ENCODE results near the gene KAZN.

Gene KAZN

DNA sequence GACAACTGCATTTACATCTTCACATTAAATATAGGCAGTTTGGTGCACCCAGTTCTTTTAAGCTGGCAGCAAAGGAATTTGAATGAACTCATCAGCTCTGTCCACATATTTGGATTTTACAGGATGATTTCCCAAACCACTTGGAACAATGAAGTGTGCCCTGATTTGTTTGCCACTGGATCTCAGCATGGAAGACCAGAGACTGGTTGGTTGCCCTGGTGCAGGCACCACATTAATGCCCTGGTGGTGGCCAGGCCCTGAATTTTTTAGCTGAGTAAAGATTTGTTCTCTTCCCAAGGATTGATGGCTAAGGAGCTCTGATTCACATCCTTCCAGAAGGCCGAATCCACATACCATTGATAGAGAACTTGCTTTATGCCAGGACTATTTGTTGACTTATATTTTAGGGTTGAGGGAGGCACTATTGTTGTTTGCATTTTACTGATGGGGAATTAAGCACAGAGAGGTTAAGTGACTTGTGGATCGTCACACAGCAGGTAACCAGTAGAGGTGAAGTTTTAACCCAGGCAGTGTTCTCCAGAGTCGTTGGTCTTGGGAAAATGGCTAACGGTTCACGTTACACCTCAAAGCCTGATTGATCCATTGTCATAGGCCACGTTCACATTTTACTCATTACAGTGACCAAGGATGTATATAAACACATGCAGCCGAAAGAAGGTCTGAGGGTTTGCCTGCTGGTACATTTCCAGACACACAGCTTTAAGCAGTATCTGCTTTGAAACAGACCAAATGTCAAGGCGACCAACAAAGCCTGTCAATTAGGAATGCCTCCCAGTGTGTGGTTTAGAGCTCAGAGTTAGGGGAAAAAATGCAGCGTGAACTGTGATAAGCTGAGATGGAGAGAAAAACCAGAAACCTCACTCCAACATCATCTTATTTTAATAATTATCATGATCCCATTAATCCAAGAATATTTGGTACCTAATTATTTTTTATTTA lies 50.7 kb downstream of the KAZN start:
- no peak for DNase-seq

DNA sequence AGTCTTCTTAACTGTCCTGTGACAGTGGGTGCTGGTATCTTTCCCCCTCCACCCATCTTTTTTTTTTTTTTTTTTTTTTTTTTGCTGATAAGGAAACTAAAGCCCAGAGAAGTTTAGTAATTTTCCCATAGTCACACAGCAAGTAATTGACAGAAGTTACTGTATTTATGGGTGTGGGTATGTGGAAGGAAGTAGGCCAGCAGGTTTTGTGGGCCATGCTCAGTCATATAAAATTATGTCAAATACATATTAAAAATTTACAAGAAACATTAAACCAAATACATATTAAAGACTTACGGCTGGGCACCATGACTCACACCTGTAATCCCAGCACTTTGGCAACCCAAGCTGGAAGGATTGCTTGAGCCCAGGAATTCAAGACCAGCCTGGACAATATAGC lies 51.5 kb downstream of the KAZN start:
- no peak for DNase-seq

DNA sequence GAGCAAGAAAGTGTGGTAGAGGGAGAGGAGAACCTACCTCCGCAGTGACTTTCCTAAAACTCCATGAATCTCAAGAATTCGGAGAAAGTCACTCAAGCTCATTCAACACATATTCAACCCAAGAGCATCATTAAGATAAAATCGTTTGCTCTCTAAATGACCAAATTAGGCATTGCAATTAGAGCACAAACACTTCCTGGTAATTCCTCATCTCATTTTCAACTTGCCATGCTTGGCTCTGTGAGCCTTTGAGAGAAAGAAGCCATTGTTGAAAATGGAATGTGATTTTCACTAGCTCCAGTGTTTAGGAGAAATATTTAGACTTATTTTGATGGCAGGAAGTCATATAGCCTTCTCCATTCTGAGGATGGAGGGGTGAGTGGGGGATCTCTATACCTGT lies 52.5 kb downstream of the KAZN start:
- DNase-seq: no peak

DNA sequence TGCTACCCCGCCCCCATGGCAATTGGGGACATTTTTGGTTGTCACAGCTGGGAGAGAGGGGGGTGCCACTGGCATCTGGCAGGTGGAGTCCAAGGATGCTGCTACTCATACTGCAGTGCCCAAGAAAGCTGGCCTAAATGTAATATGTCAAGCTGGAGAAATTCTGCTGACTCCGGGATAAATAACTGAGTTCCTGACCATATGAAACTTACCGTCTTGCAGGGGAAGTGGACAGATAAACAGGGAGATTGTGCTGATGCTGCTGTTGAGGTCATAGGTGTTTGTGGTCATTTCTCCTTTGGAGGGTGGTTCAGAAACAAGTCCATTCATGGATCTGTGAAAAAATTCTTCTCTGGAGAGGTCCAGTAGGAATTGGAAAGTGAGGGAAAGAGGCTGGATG lies 54.4 kb downstream of the KAZN start:
- DNase-seq: no peak

DNA sequence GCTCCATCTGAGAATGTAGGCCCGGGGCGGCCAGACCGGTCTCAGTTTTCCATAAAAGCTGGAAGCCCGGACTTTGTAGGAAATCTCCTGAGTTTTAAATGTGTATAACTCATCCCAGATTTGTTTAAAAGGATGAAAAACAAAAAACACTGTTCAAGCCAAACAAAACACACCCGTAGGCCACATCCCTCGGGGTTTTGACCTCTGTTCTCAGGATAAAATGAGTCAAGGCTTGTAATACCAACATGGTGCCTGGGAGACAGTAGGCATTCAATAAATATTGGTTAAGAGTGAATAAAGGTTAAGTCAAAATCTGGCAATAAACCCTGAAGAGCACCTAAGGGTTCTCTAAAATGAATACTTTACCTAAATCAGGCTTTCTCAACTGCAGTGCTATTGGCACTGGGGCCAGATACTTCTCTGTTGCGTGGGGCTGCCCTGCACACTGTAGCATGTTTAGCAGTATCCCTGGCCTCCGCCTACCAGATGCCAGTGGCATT lies 55.0 kb downstream of the KAZN start:
- DNase-seq: no peak

DNA sequence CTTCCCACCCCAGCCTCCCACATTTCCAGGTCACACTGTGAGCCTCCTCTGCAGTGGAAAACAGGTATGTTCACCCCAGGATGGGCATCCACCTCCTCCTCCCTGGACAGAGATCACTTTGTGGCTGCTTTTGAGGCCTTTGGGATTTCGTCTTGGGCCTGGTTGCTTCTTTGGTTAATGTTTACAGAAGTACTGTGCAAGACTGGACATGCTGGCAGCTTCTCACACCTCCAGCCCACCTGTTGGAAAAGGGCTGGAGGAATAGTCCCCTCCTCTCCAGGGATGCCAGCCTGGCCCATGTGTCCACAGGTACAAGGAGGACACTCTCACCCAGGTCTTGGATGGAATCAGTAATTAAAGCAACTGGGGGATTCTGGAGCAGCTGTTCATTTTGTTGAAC lies 56.1 kb downstream of the KAZN start:
- no peak for DNase-seq

DNA sequence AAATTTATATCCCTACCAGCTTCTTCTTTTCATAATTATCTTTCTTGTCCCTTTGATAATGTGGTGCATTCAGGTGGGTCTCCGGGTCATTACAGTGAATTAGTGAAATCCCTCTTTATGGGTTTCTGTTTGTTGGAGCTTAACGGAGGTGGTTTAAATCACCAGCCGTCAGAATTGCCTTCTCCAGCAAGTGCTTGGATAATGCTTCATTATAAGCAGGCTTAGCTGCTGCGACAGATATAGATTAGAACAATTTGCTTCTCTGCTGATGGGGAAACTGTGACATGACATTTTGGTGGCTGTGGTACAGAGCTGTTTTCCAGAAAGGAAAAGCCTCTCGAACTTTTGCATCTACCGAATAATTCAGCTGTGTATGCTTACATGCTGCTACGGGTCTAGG lies 56.9 kb downstream of the KAZN start:
- no peak for DNase-seq

DNA sequence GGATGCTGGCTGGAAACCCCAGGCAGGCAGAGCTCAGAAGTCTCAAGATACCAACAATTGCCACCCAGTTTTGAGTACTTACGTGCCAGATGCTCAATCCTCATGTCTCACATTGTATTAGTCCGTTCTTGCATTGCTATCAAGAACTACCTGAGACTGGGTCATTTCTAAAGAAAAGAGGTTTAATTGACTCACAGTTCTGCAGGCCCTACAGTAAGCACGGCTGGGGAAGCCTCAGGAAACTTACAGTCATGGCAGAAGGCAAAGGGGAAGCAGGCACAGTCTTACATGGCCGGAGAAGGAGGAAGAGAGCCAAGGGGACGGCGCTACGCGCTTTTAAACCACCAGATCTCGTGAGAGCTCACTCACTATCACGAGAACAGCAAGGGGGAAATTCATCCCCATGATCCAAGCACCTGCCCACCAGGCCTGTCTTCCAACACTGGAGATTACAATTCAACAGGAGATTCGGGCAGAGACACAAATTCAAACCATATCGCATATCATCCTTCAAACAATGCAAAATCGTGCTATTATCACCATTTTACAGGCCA lies 58.0 kb downstream of the KAZN start:
- no peak for DNase-seq

DNA sequence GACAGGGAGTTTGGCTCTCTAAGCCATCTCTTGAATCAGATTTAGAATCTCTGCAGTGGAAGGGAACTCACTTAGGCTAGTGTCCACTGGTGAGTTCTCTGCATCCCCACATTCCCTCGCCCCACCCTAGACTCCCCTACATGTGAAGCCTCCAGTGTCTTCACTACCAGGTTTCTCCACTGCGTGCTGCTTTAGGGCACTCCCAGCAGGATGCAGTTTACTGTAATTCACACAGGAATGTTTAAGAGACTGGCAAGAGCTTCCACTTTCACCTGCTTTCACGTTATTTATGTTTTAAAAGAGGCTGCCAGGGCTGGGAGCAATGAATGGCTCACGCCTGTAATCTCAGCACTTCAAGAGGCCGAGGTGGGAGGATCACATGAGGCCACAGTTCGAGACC lies 60.2 kb downstream of the KAZN start:
- no peak for DNase-seq

DNA sequence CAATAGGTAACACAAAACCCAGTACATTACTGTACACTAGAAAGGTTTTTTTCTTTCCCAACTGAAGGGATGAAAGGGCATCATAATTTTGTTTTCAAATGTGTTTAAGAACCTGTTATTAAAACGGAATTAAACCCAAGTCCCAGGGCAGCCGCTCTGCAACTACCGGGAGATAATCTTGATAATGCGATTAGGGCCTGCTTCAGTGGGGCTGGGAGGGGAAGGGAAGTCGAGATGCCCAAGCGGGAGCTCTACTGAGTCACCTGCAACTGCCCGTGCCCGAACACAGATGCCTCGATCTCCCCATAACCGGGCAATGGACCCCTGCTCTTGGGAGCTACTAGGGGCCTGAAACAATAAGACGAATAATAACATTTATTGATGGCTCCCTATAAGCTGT lies 61.4 kb downstream of the KAZN start:
- no peak for DNase-seq

DNA sequence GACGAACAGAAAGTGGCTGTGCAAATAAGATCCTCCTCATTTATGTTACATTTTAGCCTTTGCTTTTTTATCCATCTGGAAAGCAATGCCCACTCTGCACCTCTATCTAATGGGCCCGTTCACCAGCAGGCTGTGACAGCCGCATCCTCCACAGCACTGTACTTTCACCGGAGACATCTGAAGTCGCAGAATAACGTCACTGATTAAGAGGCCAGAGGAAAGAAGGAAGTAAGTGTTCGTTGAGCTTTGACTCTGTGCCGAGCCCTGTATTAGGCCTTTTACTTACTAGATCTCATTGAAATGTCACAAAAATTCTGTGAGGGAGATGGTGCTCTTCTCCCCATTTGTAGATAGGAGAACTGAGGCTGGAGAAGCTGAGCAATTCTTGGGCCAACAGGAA lies 62.3 kb downstream of the KAZN start:
- DNase-seq: no peak

DNA sequence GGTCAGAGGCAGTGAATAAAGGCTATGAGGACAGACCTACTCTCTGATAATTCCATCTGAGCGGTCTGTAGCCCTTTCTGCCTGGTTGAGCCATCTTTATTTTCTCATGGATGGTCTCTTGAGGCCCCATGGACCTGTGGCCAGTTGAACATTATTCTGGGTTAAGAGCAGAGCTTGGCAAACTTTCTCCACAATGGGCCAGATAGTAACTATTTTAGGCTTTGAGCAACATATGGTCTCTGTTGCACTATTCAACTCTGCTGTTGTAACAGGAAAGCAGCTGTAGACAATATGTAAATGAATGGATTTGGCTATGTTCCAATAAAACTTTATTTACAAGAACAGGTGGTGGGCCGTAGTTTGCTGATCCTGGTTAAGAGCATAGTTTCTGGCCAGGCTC lies 62.7 kb downstream of the KAZN start:
- no peak for DNase-seq

DNA sequence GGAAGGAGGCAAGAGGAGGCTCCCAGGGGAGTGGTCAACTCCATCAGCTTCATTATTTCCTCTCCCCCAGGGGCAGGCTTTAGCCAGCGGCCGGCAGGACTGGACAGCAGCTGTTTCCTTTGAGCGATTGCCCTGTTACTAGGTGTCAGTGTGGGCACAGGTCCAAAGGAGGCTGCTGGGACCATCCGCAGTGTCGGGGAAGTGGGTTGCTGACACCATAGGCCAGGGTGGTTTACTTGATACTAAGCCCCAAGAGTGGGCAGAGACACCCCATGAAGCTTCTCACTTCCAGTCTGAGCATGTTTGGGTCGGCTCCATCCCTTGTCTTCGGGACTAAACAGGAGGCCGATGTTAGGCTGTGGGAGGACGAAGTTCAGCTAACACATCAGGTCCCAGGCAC lies 63.6 kb downstream of the KAZN start:
- DNase-seq: no peak

DNA sequence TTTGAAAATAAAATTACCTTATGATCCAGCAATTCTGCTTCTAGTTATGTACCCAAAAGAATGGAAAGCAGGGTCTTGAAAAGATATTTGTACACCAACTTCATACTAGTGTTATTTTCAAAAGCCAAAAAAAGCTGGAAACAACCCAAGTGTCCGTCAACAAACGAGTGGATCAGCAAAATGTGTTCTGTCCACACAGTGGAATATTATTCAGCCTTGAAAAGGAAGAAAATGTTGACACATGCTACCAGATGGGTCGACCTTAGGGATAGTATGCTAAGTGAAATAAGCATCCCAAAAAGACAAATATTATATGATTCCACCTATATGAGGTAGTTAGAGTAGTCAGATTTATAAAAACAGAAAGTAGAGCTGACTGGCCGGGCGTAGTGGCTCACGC lies 65.3 kb downstream of the KAZN start:
- DNase-seq: no peak

DNA sequence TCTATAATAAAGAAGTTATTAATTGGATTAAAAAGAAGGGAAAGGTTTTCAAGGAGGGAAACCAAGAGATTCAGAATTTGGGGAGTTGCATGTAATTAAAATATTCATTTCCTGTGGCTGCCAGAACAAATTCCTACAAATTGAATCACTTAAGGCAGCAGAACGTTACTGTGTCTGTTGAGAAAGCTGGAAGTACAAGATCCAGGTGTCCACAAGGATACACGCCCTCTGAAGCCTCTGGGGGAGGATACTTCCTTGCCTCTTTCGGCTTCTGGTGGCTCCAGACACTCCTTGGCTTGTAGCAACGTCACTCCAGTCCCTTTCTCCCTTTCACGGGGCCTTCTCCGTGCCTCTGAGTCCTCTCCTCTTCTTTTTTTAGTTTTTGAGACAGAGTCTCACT lies 67.9 kb downstream of the KAZN start:
- DNase-seq: no peak

DNA sequence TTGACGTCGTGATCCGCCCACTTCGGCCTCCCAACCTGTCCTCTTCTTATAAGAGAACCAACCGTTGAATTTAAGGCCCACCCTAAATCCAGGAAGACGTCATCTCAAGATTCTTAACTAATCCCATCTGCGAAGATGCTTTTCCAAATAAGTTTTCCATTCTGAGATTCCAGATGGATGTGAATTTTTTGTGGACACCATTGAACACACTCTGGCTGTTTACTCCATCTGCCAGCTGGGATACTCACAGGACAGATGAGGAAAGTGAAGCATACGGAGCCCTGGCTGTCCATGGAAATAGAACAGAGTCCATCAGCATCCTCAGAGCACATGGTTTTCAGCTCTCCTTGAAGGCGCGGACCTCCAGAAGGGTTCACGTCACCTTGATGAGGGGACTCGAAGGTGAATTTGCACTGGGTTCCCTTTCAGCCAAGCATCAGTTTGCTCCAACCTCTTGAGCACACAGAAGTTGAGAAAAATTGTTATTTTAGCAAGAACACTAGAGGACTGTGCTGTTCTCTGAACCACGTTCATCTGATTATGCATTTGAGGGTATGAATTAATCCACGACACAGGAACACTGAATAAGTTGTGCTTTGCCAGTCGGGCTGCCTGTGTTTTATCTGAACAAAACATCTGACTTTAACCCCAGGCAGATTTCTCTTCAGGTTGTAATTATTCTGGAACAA lies 68.6 kb downstream of the KAZN start:
- no peak for DNase-seq

DNA sequence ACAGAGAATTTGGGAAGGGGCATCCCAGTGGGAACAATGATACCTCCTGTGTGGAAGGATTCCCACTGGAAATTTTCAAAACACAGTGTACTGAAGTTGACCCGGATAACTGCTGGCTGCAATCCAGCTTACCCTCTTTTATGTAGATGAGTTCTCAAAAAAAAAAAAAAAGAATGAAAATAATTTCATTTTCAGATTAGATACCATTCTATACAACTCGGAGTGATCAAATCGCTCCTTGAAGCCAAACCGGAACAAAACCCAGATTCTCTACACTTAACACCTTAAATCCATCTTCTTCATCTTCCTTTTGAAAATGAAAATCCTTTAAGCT lies 69.1 kb downstream of the KAZN start:
- no peak for DNase-seq

DNA sequence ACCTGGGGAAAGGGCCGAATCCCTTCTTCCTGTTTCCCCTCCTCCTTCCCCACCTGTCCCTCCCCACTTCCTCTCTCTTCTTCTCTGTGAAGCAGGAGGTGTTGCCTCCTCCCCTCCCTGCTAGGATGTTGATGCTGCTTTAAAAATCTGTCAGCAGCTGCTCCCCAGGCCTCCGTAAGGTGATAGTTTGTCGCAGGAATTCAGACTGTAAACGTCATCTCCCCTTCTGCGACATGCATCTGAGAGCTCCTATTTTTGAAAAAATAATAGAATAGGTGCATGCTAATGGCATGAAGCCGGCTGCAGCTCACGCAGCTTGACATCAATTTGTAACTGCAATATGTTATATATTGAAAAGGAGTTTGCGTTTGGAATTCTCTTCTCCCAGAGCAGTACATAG lies 70.1 kb downstream of the KAZN start:
- DNase-seq: no peak

DNA sequence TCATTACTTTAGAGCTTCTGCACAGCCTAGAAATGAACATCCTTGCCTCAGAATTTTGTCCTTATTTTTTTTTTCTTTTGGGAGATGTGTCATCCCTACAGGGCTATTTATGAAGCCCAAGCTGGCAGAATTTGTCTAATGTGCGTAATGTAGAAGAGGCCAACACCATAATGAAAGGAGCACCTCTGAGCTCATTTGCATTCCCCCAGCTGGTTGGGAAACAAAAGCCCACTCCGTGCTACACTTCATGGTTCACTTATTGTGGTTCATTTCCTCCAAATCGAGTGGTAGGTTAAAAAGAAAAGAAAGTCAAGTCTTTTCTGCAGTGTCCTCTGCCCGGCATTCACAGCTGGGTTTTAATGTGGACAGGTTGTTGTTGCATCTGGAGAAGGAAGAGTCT lies 73.5 kb downstream of the KAZN start:
- no peak for DNase-seq

DNA sequence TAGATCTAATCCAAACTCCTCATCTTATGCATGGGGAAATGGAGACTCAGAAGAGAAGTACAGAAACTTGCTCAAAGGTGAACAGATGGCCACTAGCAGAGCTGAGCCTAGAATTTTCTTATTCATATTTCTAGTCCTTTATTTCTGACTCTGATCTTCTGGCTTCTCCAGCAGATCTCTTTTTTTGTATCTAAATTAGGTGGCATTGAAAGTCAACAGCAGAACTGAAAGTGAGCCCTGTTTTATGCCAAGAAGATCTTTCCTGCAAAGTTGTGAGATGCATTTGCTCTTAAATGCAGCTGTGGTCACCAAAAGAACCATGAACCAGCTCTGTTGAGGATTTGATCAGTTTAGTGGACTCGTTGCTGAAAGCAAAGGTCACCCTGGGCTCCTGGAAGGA lies 75.5 kb downstream of the KAZN start:
- no peak for DNase-seq

DNA sequence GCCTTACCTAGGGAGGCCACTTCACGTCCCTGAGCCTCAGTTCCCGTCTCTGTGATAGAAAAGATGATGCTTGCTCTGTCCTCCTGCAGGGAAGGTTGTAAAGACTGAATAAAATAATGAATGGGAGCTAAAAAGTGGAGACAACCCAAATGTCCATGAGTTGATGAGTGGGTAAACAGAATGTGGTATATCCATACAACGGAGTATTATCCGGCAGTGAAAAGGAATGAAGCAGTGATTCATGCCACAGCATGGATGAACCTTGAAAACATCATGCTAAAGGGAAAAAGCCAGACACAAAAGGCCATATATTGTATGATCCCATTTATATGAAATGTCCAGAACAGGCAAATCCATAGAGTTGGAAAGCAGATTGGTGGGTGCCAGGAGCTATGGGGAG lies 77.9 kb downstream of the KAZN start:
- DNase-seq: no peak

DNA sequence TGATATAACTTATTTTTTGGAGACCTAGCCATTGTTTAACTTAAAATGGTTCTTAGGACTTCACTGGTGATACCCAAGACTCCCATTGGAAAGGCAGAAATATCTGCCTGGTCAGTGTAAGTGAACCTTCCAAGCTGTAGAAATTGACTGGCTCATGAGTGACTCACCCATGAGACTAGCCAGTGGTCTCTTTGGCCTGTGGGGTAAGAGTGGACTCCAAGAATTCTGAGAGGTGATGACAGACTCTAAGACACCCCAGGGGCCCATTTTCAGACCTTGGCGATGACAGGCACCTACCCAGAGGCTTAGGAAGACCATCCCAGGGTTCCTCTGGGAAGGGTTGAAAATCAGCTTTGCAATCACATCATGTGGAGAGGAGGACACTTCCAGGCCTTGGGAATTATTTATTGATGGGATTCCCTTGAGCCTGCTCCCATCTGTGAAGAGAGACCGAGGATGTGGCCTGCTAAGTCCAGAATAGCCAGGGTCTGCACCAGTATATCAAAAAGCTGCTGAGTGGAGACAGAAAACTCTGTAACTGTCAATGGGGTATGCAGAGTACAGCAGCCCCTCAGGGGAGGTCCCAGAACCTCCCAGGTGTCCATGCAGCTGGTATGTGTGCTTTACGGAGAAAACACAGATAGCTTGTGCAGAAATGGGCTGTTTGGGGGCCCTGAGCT lies 78.9 kb downstream of the KAZN start:
- no peak for DNase-seq

DNA sequence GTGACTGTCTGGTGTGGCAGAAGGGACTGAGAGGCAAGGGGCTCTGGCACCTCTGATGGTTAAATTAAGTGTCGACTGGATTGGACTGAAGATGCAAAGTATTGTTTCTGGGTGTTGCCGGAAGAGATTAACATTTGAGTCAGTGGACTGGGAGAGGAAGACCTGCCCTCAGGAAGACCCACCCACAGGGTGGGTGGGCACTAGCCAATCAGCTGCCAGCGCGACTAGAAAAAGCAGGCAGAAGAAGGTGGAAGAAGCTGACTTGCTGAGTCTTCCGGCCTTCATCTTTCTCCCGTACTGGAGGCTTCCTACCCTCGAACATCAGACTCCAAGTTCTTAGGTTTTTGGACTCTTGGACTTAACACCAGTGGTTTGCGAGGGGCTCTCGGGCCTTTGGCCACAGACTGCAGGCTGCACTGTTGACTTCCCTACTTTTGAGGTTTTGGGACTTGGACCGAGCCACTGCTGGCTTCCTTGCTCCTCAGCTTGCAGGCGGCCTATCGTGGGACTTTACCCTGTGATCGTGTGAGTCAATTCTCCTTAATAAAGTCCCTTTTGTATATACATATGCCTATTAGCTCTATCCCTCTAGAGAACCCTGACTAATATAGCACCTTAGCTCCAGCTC lies 79.6 kb downstream of the KAZN start:
- DNase-seq: no peak

All from EL (cell line).